GM12872 (cell line): ENCODE data around the gene MAP3K14.

Experiments
- CTCF ChIP-seq: IDR thresholded peaks from 3 replicates; pipeline ENCODE4 v1.5.1; 2011; ENCODE audit warnings: low read depth, mild to moderate bottlenecking, low read length, moderate library complexity; ENCODE audit not compliant: insufficient read depth

MAP3K14 gene

GRCh38 chr17:45336390-45337182 lies 19.8 kb upstream of the MAP3K14 start:
- TF ChIP-seq CTCF = no peak

DNA sequence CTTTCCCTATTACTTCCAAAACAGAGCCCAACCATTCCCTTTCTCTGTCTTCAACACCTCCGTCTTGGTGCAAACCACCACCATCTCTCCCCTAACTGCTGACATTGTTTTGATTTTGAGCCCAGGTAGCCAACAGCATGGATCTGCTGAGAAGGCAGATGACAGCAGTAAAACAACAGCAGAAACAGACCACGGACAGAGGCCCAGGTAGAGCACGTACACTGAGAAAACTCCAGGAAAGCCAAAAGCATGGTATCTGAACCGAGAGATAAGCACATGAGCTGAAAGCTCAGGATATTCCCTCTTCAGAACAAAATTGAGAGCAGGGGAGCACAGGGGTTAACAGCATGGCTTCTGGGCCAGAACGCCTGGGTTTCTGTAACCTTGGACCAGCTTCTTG lies 18.9 kb upstream of the MAP3K14 start:
- TF ChIP-seq CTCF = no peak

GRCh38 chr17:45334701-45335677 lies 18.2 kb upstream of the MAP3K14 start:
- no peak for TF ChIP-seq CTCF

DNA sequence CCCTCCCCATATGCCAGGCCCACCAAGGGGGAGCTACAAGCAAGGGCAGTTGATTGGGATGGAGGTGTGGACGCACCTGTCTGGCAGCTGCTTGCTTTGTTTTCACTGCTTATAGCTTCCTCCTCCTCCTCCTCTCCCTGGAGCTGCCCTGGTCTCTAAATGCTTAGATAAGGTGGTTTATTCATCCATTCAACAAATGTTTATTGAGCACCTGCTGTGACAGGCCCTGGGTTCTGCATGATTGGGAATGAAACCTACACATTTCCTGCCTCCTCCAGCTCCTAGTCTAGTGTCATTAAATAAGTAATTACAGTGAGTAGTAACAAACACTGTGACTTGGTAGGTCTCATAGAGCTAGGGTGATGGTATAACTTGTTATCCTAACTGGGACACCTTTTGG lies 17.4 kb upstream of the MAP3K14 start:
- no peak for TF ChIP-seq CTCF

DNA sequence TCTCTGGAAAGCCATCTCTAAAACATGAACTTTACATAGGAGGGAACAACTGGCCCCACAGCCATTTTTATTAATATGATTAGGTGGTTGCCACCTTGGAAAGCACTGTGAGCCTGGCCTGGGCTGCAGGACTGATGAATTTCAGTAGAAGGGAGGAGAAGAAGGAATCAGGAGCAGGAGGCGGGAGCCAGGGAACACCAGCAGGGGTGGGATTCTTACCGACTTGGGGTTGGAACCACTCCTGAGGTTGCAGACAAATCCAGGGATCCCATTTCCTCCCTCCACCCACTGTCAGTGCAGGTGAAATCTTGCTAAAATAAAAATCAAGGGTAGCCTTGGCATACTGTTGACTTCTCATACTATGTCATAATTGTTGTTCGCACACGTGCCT lies 16.9 kb upstream of the MAP3K14 start:
- TF ChIP-seq CTCF = no peak

DNA sequence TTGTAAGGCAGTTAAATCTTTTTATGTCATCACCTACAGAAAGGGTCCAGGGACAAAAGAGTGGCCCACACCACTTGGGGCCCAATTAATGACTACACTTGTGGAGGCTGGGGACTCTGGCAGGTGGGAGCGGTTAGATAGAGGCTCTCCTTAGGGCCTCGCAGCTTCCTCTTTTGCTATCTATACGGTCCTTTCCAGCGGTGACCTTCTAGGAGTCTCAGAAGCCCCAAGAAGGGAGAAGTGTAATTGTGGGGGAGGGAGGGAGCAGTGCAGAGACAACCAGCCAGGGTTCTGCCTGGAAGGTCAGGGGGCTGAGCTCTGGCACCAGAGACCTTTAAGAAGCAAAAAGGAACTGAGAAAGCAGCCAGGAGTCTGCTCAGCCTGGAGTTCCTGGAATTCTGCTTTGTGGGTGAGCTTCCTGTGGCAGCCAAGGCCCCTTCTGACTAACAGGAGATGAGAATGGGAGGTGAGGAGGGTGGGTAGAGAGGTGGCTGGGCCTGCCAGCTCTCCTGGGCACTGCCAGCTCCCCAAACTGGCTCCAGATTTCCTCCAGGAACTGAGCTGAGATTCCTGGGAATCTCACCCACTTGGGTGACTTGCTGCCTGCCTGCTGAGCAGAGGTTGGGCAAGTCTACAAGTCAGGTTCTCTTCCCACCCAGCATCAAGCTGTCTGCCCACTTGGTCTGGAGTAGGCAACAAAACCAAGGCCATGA lies 16.3 kb upstream of the MAP3K14 start:
- TF ChIP-seq CTCF = no peak

- TF ChIP-seq CTCF = no peak
Measured at GRCh38 chr17:45332505-45332904, 15.7 kb upstream of the MAP3K14 start.
